PC-9 (cell line): ENCODE measurements around the gene NUDCD3. TPM values are rescaled to one million over a fixed set of nuclear protein-coding genes. Genes with fewer than 3 reads are reported as not detected.

Experiments used
- BruUV-seq: library from RNA; stranded (reverse); fragments of 400-500 nt; replicated peaks from 2 replicates; lab custom pipeline; 2021; lab: Mats Ljungman, UMichigan
- CTCF ChIA-PET: fragments of 300-600 bp; sonication (Branson Sonifier 250); formaldehyde crosslinking; loops from one replicate; lab custom pipeline; 2022; ENCODE audit warnings: antibody characterized with exemption; lab: Charles Lee
- POLR2A ChIA-PET: fragments of 300-600 bp; sonication (Branson Sonifier 250); formaldehyde crosslinking; loops from one replicate; lab custom pipeline; 2022; ENCODE audit warnings: antibody characterized with exemption; ENCODE audit not compliant: unreplicated experiment; lab: Charles Lee
- DNase-seq, 2 experiments: peaks; one replicate each; pipeline versions ENCODE4 v3.0.0 to v3.0.0-alpha.2; 2015 to 2022; ENCODE audit warnings: mixed read lengths in 1 of 2
- H2AFZ ChIP-seq: fragments of 200-600 bp; sonication (generic); 2 replicates; pipeline ENCODE4 v1.8.1; 2017; ENCODE audit warnings: antibody characterized with exemption
- H3F3A ChIP-seq: fragments of 200-600 bp; sonication (generic); 2 replicates; pipeline ENCODE4 v1.8.1; 2017; ENCODE audit warnings: antibody characterized with exemption, mild to moderate bottlenecking, low read depth; ENCODE audit not compliant: insufficient read depth
- H3K27ac ChIP-seq: fragments of 200-600 bp; sonication (generic); 2 replicates; pipeline ENCODE4 v1.6.1; 2016; ENCODE audit warnings: mixed run types
- H3K27me3 ChIP-seq: fragments of 200-600 bp; sonication (generic); 2 replicates; pipeline ENCODE4 v1.6.1; 2016; ENCODE audit warnings: low read depth, mixed run types; ENCODE audit not compliant: insufficient read depth
- H3K36me3 ChIP-seq: fragments of 200-600 bp; sonication (generic); 2 replicates; pipeline ENCODE4 v1.6.1; 2016; ENCODE audit warnings: low read depth, mixed run types
- H3K4me1 ChIP-seq: fragments of 200-600 bp; sonication (generic); replicated peaks from 2 replicates; pipeline ENCODE4 v1.6.1; 2016; ENCODE audit warnings: mixed run types; ENCODE audit not compliant: insufficient read depth
- H3K4me2 ChIP-seq: fragments of 200-600 bp; sonication (generic); 2 replicates; pipeline ENCODE4 v1.6.1; 2017; ENCODE audit warnings: mixed run types
- H3K4me3 ChIP-seq: fragments of 200-600 bp; sonication (generic); 2 replicates; pipeline ENCODE4 v1.6.1; 2016; ENCODE audit warnings: mixed run types
- H3K79me2 ChIP-seq: fragments of 200-600 bp; sonication (generic); 2 replicates; pipeline ENCODE4 v1.6.1; 2017; ENCODE audit warnings: low read depth, mixed run types
- H3K9me2 ChIP-seq: fragments of 200-600 bp; sonication (generic); 2 replicates; pipeline ENCODE4 v1.8.1; 2017; ENCODE audit warnings: mild to moderate bottlenecking; ENCODE audit not compliant: insufficient read depth
- H3K9me3 ChIP-seq: fragments of 200-600 bp; sonication (generic); 2 replicates; pipeline ENCODE4 v1.8.1; 2016; ENCODE audit warnings: low read depth; ENCODE audit not compliant: insufficient read depth
- H4K20me1 ChIP-seq: fragments of 200-600 bp; sonication (generic); 2 replicates; pipeline ENCODE4 v1.8.1; 2017; ENCODE audit not compliant: insufficient read depth
- CTCF ChIP-seq: fragments of 200-600 bp; sonication (generic); conservative IDR thresholded peaks from 2 replicates; pipeline ENCODE4 v1.6.1; 2017; ENCODE audit warnings: mixed run types, antibody characterized with exemption, mild to moderate bottlenecking, moderate library complexity
- EZH2 ChIP-seq: fragments of 200-600 bp; sonication (generic); IDR thresholded peaks from 2 replicates; pipeline ENCODE4 v1.8.0; 2017; ENCODE audit warnings: antibody characterized with exemption, low read depth
- intact Hi-C: fragments of 100-400 bp; cut with micrococcal nuclease; formaldehyde crosslinking; loops from one replicate; pipeline ENCODE4 v1.10.0; 2022; ENCODE audit not compliant: unreplicated experiment
- total RNA-seq: library from RNA; stranded (reverse); gene quantifications from 2 replicates; pipeline ENCODE4 v1.2.3, GENCODE V29; 2021

The NUDCD3 gene
- total RNA-seq, 1 experiment from 2014 or later: 149 TPM

- BruUV-seq: no TSS peak
- Histone ChIP-seq H4K20me1 (peaks cover 55% of the 10 kb centered on the region), H3K4me2 (no peak overlapping the region), H2AFZ (no peak overlapping the region), H3K4me1 (0 out of 2 replicates have a peak, but pooled peaks cover 3% of the 10 kb centered on the region), H3K36me3 (no peaks in the 10 kb centered on the region), H3F3A (peaks cover 2% of the 10 kb centered on the region), H3K27me3 (no peaks in the 10 kb centered on the region), H3K9me3 (no peaks in the 10 kb centered on the region), H3K4me3 (no peak overlapping the region), H3K79me2 (peaks cover 68% of the 10 kb centered on the region), H3K9me2 (no peaks in the 10 kb centered on the region), H3K27ac (no peak overlapping the region)
- intact Hi-C loops: no loop called here
- TF ChIP-seq EZH2 (no peak), CTCF (no peak)
- CTCF ChIA-PET: no interaction called here
- POLR2A ChIA-PET: interaction anchor here (0.6 kb wide), 1 partner anchor 27 kb away, joined by 3 read pairs; no protein-coding TSS in a partner anchor
- no peak for DNase-seq
These were observed 57.0 kb downstream of the NUDCD3 start for GRCh38 chr7:44433255-44434022.

GRCh38 chr7:44432381-44432977 lies 58.0 kb downstream of the NUDCD3 start:
- H2AFZ ChIP-seq: no peak overlapping the region
- H3F3A ChIP-seq: peaks cover 5% of the 10 kb centered on the region
- no peaks in the 10 kb centered on the region for H3K27me3 ChIP-seq
- H3K9me3 ChIP-seq: no peaks in the 10 kb centered on the region
- POLR2A ChIA-PET: no interaction called here
- 0 out of 2 replicates have a peak, but pooled peaks cover 7% of the 10 kb centered on the region for H3K4me1 ChIP-seq
- H3K4me2 ChIP-seq: no peak overlapping the region
- H3K79me2 ChIP-seq: peaks cover 72% of the 10 kb centered on the region
- intact Hi-C loops: no loop called here
- peaks cover 59% of the 10 kb centered on the region for H4K20me1 ChIP-seq
- no peak overlapping the region for H3K27ac ChIP-seq
- TF ChIP-seq CTCF (no peak), EZH2 (no peak)
- DNase-seq: peak in 1 of 2 experiments; percentile 10
- CTCF ChIA-PET: interaction anchor here (0.5 kb wide), 1 partner anchor 850 kb away, joined by 3 read pairs; the partner anchor contains the start of gene STK17A
- H3K36me3 ChIP-seq: no peaks in the 10 kb centered on the region
- H3K9me2 ChIP-seq: no peaks in the 10 kb centered on the region
- no peak overlapping the region for H3K4me3 ChIP-seq
- no TSS peak for BruUV-seq

- Histone ChIP-seq H3K27me3 (no peaks in the 10 kb centered on the region), H4K20me1 (peaks cover 66% of the 10 kb centered on the region), H3K9me2 (no peaks in the 10 kb centered on the region), H3K27ac (no peak overlapping the region), H3F3A (peaks cover 5% of the 10 kb centered on the region), H3K79me2 (peaks cover 71% of the 10 kb centered on the region), H3K4me2 (no peak overlapping the region), H3K4me3 (no peak overlapping the region), H2AFZ (no peak overlapping the region), H3K36me3 (peaks cover 7% of the 10 kb centered on the region; the same call in 1 of the 2 replicates), H3K4me1 (0 out of 2 replicates have a peak, but pooled peaks cover 7% of the 10 kb centered on the region), H3K9me3 (no peaks in the 10 kb centered on the region)
- POLR2A ChIA-PET: no interaction called here
- intact Hi-C loops: no loop called here
- no peak for DNase-seq
- TF ChIP-seq CTCF (no peak), EZH2 (no peak)
- CTCF ChIA-PET: no interaction called here
- BruUV-seq: no TSS peak
These were observed 59.3 kb downstream of the NUDCD3 start for GRCh38 chr7:44431091-44431608.
